ENCODE data around the gene ZBED4. TPM values are rescaled to one million over a fixed set of nuclear protein-coding genes. Genes with fewer than 3 reads are reported as not detected.

Gene ZBED4
- total and polyA plus RNA-seq, 2 of the 13 experiments (the other 11 are each of a cell fraction or from before 2014, with no cell fraction given): 5.4 to 9.6 TPM

GRCh38 chr22:49852898-49853894 is at the start of gene ZBED4 (continued):
- TF ChIP-seq ZSCAN29 (CRISPR knock-in tag; conservative IDR thresholded peaks at IDR 0.05): 0 out of 2 replicates have a peak, but pooled peaks have one; percentile 21
- no peak for TF ChIP-seq ZFP36L2 (CRISPR knock-in tag; IDR thresholded peaks at IDR 0.05)
- TF ChIP-seq, protein P1, sequence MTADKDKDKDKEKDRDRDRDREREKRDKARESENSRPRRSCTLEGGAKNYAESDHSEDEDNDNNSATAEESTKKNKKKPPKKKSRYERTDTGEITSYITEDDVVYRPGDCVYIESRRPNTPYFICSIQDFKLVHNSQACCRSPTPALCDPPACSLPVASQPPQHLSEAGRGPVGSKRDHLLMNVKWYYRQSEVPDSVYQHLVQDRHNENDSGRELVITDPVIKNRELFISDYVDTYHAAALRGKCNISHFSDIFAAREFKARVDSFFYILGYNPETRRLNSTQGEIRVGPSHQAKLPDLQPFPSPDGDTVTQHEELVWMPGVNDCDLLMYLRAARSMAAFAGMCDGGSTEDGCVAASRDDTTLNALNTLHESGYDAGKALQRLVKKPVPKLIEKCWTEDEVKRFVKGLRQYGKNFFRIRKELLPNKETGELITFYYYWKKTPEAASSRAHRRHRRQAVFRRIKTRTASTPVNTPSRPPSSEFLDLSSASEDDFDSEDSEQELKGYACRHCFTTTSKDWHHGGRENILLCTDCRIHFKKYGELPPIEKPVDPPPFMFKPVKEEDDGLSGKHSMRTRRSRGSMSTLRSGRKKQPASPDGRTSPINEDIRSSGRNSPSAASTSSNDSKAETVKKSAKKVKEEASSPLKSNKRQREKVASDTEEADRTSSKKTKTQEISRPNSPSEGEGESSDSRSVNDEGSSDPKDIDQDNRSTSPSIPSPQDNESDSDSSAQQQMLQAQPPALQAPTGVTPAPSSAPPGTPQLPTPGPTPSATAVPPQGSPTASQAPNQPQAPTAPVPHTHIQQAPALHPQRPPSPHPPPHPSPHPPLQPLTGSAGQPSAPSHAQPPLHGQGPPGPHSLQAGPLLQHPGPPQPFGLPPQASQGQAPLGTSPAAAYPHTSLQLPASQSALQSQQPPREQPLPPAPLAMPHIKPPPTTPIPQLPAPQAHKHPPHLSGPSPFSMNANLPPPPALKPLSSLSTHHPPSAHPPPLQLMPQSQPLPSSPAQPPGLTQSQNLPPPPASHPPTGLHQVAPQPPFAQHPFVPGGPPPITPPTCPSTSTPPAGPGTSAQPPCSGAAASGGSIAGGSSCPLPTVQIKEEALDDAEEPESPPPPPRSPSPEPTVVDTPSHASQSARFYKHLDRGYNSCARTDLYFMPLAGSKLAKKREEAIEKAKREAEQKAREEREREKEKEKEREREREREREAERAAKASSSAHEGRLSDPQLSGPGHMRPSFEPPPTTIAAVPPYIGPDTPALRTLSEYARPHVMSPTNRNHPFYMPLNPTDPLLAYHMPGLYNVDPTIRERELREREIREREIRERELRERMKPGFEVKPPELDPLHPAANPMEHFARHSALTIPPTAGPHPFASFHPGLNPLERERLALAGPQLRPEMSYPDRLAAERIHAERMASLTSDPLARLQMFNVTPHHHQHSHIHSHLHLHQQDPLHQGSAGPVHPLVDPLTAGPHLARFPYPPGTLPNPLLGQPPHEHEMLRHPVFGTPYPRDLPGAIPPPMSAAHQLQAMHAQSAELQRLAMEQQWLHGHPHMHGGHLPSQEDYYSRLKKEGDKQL (CRISPR knock-in tag; IDR thresholded peaks at IDR 0.05; ENCODE audit: low read depth): no peak
- TF ChIP-seq ZMYM3 (CRISPR knock-in tag; IDR thresholded peaks at IDR 0.05): peak; percentile 39; the same call in 1 of the 2 replicates
- no peak for TF ChIP-seq ZNF33B (CRISPR knock-in tag; IDR thresholded peaks at IDR 0.05)
- peak; percentile 50; the same call in 1 of the 2 replicates for TF ChIP-seq BORCS8-MEF2B (CRISPR knock-in tag; IDR thresholded peaks at IDR 0.05)
- TF ChIP-seq KAT7 (CRISPR knock-in tag; IDR thresholded peaks at IDR 0.05; ENCODE audit: borderline replicate concordance): no peak; the same call in 1 of the 2 replicates
- TF ChIP-seq, protein P2, sequence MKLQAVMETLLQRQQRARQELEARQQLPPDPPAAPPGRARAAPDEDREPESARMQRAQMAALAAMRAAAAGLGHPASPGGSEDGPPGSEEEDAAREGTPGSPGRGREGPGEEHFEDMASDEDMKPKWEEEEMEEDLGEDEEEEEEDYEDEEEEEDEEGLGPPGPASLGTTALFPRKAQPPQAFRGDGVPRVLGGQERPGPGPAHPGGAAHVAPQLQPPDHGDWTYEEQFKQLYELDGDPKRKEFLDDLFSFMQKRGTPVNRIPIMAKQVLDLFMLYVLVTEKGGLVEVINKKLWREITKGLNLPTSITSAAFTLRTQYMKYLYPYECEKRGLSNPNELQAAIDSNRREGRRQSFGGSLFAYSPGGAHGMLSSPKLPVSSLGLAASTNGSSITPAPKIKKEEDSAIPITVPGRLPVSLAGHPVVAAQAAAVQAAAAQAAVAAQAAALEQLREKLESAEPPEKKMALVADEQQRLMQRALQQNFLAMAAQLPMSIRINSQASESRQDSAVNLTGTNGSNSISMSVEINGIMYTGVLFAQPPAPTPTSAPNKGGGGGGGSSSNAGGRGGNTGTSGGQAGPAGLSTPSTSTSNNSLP (IDR thresholded peaks at IDR 0.05; ENCODE audit: low read depth, low read length): no peak
- peak; percentile 70; the same call in 1 of the 2 replicates for TF ChIP-seq KLF12 (CRISPR knock-in tag; IDR thresholded peaks at IDR 0.05; ENCODE audit: borderline replicate concordance)
- peak; percentile 85; the same call in 1 of the 2 replicates for TF ChIP-seq ZNF607 (CRISPR knock-in tag; IDR thresholded peaks at IDR 0.05; ENCODE audit: borderline replicate concordance)
- TF ChIP-seq ZBTB34 (CRISPR knock-in tag; IDR thresholded peaks at IDR 0.05): peak; percentile 65; the same call in 1 of the 2 replicates
- no peak for TF ChIP-seq ZNF7 (CRISPR knock-in tag; IDR thresholded peaks at IDR 0.05)
- peak; percentile 31; the same call in 1 of the 2 replicates for TF ChIP-seq ZBTB2 (CRISPR knock-in tag; IDR thresholded peaks at IDR 0.05; ENCODE audit: low read depth)

Measured in HepG2 (cell line).